HepG2 (cell line): ENCODE measurements around the gene SYNJ2. TPM values are rescaled to one million over a fixed set of nuclear protein-coding genes. Genes with fewer than 3 reads are reported as not detected.

Experiments used
- ATF5 ChIP-seq: sonication (generic); formaldehyde crosslinking; IDR thresholded peaks from 2 replicates; pipeline ENCODE4 v1.4.0; 2020; ENCODE audit warnings: mild to moderate bottlenecking, low read depth, missing genetic modification reagents
- CHCHD3 ChIP-seq: sonication (generic); formaldehyde crosslinking; IDR thresholded peaks from 2 replicates; pipeline ENCODE4 v1.8.0; 2022; ENCODE audit warnings: mild to moderate bottlenecking, missing genetic modification reagents, moderate library complexity
- MXI1 ChIP-seq: IDR thresholded peaks from 3 replicates; pipeline ENCODE4 v1.6.1; 2012; ENCODE audit warnings: low read depth, low read length, inconsistent platforms, borderline replicate concordance
- PTBP1 ChIP-seq: fragments of 200-400 bp; formaldehyde crosslinking; IDR thresholded peaks from 2 replicates; pipeline ENCODE4 v1.6.1; 2018; ENCODE audit warnings: low read length, low read depth; ENCODE audit not compliant: poor library complexity, severe bottlenecking
- TERF1 ChIP-seq: sonication (generic); formaldehyde crosslinking; IDR thresholded peaks from 2 replicates; pipeline ENCODE4 v1.8.0; 2022; ENCODE audit warnings: mild to moderate bottlenecking, missing genetic modification reagents, moderate library complexity
- YY1 ChIP-seq: IDR thresholded peaks from 2 replicates; pipeline ENCODE4 v1.6.1; 2011; ENCODE audit warnings: low read length, low read depth, moderate library complexity, mild to moderate bottlenecking; ENCODE audit not compliant: insufficient read depth, insufficient replicate concordance
- ZFP91 ChIP-seq: sonication (generic); formaldehyde crosslinking; IDR thresholded peaks from 2 replicates; pipeline ENCODE4 v1.9.0; 2022; ENCODE audit warnings: missing genetic modification reagents, mild to moderate bottlenecking, borderline replicate concordance
- ZMYM4 ChIP-seq: sonication (generic); formaldehyde crosslinking; IDR thresholded peaks from 2 replicates; pipeline ENCODE4 v1.8.1; 2023; ENCODE audit warnings: mild to moderate bottlenecking, missing genetic modification reagents
- ZNF577 ChIP-seq: sonication (generic); formaldehyde crosslinking; IDR thresholded peaks from 2 replicates; pipeline ENCODE4 v1.4.0; 2020; ENCODE audit warnings: mild to moderate bottlenecking, low read depth, missing genetic modification reagents, borderline replicate concordance
- ZNF672 ChIP-seq: sonication (generic); formaldehyde crosslinking; IDR thresholded peaks from 2 replicates; pipeline ENCODE4 v1.8.1; 2022; ENCODE audit warnings: missing genetic modification reagents
- ZSCAN25 ChIP-seq: sonication (generic); formaldehyde crosslinking; IDR thresholded peaks from 2 replicates; pipeline ENCODE4 v1.8.0; 2022; ENCODE audit warnings: mild to moderate bottlenecking, missing genetic modification reagents
- polyA plus RNA-seq, 8 experiments: library from polyadenylated mRNA; depleted of rRNA in 3 of 8; stranded (reverse) in 7 of 8; unstranded in 1 of 8; fragments of >200 nt; fragmentation: Illumina TruSeq in 4 of 8; extraction: Trizol in 4 of 8; gene quantifications; 2 replicates each; pipeline versions ENCODE4 v1.2.1 to v1.2.3, GENCODE V29; 2011 to 2016; ENCODE audit warnings: low read depth in 4 of 8, missing spikeins in 1 of 8, mixed read lengths in 1 of 8; ENCODE audit not compliant: insufficient read depth in 1 of 8
- total RNA-seq, 5 experiments: library from RNA; depleted of rRNA; stranded (reverse); fragments of >200 nt; fragmentation: Illumina TruSeq; extraction: Trizol; gene quantifications; 2 replicates each; pipeline ENCODE4 v1.2.3, GENCODE V29; 2016; ENCODE audit warnings: low read depth in 1 of 5
- TF ChIP-seq, protein P1 (sequence below): sonication (generic); formaldehyde crosslinking; IDR thresholded peaks from 2 replicates; pipeline ENCODE4 v1.5.1; 2020; ENCODE audit warnings: mild to moderate bottlenecking, missing genetic modification reagents, borderline replicate concordance
- TF ChIP-seq, protein P2 (sequence below): sonication (generic); formaldehyde crosslinking; IDR thresholded peaks from 2 replicates; pipeline ENCODE4 v1.9.0; 2021; ENCODE audit warnings: mild to moderate bottlenecking, missing genetic modification reagents

The SYNJ2 gene
- total and polyA plus RNA-seq, 2 of the 13 experiments (the other 11 are each of a cell fraction or from before 2014, with no cell fraction given): 39.1 to 57.6 TPM

DNA sequence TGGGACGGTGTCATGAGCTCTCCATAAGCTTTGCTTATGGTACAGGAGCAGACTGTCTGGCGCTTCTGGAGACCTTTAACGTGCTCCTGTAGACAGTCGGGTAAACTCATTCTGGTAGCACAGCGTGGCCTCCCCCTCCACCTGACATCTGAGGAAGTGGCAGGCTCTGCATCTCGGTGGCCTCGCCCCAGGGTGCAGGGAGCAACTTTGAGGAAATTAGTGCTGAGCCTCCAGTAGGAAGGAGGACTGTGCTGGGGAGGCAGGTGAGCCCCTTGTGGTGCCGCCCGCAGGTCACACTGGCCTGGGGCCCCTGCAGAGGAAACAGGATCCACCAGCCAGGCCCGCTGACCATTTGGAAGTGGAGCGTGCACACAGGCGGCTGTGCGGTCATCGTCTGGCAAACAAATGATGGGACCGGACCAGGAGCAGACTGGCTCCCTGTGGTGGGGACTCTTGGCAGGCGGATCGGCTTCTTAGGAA lies 57.9 kb downstream of the SYNJ2 start (continued):
- TF ChIP-seq YY1 (no peak), ZFP91 (CRISPR knock-in tag) (no peak), ZSCAN25 (CRISPR knock-in tag) (no peak), ATF5 (CRISPR knock-in tag) (no peak), ZNF672 (CRISPR knock-in tag) (no peak), MXI1 (no peak), PTBP1 (no peak), ZNF577 (CRISPR knock-in tag) (no peak), ZMYM4 (CRISPR knock-in tag) (no peak), TERF1 (no peak), CHCHD3 (no peak)
- TF ChIP-seq, protein P1, sequence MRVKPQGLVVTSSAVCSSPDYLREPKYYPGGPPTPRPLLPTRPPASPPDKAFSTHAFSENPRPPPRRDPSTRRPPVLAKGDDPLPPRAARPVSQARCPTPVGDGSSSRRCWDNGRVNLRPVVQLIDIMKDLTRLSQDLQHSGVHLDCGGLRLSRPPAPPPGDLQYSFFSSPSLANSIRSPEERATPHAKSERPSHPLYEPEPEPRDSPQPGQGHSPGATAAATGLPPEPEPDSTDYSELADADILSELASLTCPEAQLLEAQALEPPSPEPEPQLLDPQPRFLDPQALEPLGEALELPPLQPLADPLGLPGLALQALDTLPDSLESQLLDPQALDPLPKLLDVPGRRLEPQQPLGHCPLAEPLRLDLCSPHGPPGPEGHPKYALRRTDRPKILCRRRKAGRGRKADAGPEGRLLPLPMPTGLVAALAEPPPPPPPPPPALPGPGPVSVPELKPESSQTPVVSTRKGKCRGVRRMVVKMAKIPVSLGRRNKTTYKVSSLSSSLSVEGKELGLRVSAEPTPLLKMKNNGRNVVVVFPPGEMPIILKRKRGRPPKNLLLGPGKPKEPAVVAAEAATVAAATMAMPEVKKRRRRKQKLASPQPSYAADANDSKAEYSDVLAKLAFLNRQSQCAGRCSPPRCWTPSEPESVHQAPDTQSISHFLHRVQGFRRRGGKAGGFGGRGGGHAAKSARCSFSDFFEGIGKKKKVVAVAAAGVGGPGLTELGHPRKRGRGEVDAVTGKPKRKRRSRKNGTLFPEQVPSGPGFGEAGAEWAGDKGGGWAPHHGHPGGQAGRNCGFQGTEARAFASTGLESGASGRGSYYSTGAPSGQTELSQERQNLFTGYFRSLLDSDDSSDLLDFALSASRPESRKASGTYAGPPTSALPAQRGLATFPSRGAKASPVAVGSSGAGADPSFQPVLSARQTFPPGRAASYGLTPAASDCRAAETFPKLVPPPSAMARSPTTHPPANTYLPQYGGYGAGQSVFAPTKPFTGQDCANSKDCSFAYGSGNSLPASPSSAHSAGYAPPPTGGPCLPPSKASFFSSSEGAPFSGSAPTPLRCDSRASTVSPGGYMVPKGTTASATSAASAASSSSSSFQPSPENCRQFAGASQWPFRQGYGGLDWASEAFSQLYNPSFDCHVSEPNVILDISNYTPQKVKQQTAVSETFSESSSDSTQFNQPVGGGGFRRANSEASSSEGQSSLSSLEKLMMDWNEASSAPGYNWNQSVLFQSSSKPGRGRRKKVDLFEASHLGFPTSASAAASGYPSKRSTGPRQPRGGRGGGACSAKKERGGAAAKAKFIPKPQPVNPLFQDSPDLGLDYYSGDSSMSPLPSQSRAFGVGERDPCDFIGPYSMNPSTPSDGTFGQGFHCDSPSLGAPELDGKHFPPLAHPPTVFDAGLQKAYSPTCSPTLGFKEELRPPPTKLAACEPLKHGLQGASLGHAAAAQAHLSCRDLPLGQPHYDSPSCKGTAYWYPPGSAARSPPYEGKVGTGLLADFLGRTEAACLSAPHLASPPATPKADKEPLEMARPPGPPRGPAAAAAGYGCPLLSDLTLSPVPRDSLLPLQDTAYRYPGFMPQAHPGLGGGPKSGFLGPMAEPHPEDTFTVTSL (CRISPR knock-in tag): no peak
- TF ChIP-seq, protein P2, sequence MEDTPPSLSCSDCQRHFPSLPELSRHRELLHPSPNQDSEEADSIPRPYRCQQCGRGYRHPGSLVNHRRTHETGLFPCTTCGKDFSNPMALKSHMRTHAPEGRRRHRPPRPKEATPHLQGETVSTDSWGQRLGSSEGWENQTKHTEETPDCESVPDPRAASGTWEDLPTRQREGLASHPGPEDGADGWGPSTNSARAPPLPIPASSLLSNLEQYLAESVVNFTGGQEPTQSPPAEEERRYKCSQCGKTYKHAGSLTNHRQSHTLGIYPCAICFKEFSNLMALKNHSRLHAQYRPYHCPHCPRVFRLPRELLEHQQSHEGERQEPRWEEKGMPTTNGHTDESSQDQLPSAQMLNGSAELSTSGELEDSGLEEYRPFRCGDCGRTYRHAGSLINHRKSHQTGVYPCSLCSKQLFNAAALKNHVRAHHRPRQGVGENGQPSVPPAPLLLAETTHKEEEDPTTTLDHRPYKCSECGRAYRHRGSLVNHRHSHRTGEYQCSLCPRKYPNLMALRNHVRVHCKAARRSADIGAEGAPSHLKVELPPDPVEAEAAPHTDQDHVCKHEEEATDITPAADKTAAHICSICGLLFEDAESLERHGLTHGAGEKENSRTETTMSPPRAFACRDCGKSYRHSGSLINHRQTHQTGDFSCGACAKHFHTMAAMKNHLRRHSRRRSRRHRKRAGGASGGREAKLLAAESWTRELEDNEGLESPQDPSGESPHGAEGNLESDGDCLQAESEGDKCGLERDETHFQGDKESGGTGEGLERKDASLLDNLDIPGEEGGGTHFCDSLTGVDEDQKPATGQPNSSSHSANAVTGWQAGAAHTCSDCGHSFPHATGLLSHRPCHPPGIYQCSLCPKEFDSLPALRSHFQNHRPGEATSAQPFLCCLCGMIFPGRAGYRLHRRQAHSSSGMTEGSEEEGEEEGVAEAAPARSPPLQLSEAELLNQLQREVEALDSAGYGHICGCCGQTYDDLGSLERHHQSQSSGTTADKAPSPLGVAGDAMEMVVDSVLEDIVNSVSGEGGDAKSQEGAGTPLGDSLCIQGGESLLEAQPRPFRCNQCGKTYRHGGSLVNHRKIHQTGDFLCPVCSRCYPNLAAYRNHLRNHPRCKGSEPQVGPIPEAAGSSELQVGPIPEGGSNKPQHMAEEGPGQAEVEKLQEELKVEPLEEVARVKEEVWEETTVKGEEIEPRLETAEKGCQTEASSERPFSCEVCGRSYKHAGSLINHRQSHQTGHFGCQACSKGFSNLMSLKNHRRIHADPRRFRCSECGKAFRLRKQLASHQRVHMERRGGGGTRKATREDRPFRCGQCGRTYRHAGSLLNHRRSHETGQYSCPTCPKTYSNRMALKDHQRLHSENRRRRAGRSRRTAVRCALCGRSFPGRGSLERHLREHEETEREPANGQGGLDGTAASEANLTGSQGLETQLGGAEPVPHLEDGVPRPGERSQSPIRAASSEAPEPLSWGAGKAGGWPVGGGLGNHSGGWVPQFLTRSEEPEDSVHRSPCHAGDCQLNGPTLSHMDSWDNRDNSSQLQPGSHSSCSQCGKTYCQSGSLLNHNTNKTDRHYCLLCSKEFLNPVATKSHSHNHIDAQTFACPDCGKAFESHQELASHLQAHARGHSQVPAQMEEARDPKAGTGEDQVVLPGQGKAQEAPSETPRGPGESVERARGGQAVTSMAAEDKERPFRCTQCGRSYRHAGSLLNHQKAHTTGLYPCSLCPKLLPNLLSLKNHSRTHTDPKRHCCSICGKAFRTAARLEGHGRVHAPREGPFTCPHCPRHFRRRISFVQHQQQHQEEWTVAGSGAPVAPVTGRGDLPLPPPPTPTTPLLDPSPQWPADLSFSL (CRISPR knock-in tag): no peak
